HG03045 (cell line): ENCODE measurements around the gene SLC31A2.
"Not testable (repeated sequence)": the region's sequence is repeated elsewhere in the genome, so short reads cannot be mapped to it uniquely, and the experiment has no call there.

Experiments
- ATAC-seq: cut with Tn5 transposase; IDR thresholded peaks from one replicate; pipeline ENCODE4 v1.9.1; 2021; ENCODE audit warnings: mild to moderate bottlenecking, moderate library complexity; ENCODE audit not compliant: unreplicated experiment

Gene SLC31A2

DNA sequence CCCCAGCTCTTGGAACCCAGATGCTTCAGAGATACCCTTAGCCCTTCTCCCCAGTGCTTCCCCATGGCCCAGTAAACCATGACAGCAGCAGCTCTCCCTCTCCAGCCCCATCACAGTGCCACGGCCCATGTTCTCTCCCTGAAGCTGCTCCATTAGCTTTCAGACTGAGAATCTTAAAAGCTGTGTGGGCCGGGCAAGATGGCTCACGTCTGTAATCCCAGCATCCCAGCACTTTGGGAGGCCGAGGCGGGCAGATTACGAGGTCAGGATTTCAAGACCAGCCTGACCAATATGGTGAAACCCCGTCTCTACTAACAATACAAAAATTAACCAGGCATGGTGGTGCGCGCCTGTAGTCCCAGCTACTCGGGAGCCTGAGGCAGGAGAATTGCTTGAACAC, 1.2 kb upstream of the SLC31A2 start:
- not testable (repeated sequence) for ATAC-seq

DNA sequence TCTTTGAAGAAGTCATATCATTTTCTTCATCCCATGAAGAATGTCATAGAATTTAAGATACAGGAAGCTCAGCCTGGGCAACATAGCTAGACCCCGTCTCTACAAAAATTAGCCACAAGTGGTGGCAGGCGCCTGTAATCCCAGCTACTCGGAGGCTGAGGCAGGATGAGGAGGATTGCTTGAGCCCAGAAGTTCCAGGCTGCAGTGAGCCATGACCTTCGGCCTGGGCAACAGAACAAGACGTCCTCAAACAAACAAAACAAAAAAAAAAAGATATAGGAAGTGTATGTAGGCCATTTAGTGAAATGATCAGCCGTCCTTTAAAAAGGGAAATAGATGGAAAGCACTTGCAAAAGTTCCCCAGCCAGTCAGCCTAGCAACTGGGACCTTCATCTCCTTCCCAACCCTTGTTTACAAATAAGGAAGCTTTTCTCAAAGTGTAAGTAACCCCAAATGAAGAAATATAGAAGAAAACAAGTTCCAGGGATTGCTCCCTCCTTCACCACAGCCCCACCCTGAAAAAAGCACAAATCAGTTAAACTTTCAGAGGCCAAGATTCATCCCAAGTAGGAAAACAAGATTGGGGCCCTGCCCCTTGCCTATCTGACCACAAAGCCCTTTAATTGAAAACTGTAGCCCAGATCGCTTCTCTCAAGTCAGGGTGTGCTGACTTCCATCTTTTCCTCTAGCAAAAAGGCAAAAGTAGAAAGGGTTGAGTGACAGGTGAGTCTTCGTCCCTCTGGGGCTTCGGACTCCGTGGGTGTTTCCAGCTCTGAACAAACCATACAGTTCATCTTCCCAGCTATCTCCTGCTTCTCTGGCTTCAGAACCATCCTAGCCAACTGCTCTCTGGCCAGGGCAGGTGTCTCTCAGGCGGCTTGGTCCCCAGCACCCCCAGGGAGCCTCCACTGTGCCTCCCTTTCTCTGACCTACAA, 1.2 kb downstream of the SLC31A2 start:
- ATAC-seq = no peak

DNA sequence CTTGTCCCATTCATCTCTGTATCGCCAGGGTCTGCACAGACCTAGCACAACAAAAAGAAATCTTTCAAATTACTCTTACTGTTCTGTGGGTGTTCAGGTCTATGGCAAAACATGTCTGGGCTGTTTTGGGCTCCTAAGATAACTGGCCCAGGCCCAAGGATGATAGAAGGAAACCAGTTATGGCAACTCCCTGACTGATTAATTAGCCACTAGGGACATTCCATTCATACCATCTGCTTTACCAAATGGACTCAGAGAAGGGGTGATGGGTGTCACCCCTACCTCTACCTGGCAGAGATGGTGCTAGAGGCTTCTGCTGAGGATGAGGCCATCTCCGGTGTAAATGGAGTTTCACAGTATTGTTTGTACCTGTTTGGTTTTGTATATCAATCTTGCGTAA, 1.9 kb downstream of the SLC31A2 start:
- no peak for ATAC-seq

DNA sequence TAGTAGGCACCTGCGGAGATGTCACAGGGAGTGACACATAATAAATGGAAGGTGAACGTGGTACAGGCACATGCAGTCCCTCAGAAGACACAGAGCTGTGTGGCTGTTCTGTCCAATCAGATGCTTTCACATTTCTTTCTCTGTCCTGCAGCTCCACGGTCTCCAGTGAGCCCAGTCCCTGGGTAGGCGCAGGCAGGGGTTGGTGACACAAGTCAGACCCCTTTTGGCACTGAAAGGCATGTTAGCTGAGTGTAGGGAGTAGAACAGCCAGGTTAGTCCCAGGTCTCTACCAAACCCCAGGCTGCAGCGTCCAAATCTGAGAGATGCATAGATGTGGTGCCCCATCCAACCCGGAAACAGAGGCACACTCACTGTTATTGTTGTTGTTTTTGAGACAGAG, 2.8 kb downstream of the SLC31A2 start:
- no peak for ATAC-seq

DNA sequence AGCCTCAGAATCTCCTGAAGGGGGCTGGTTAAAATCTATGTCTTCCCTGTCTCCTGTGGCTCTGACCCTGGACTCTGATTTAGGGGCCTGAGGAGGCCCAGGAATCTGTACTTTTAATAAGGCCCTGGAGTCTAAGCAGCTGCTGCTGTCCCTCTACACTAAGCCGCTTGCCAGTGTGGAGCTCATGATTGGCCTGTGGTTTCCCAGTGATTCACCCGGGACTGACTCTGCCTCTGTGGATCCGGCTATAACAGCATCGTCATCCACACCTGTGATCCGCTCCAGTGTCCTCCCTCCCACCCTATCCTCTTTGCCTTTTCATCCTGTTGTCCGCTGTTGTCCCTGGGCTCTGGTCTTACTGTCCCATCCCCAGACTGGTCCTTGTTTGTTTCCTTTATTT, 3.7 kb downstream of the SLC31A2 start:
- no peak for ATAC-seq

DNA sequence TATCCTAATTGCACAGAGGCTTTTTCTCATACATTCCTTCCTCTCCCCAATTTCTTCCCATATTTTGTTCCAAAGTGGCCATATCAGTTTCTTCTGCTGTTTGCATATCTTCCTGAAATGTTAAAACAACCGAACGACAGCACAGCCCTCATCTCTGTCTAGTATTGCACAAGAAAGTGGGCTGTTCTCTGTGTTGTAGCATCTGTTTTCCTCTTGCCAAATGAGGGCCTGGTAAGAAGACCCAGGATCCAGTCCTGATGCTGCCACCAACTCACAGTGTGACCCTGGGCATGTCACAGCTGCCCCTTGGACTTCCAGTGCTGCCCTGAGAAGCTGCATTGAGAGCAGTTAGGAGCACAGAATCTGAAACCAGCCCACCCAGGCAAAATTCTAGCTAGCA, 4.1 kb downstream of the SLC31A2 start:
- no peak for ATAC-seq

DNA sequence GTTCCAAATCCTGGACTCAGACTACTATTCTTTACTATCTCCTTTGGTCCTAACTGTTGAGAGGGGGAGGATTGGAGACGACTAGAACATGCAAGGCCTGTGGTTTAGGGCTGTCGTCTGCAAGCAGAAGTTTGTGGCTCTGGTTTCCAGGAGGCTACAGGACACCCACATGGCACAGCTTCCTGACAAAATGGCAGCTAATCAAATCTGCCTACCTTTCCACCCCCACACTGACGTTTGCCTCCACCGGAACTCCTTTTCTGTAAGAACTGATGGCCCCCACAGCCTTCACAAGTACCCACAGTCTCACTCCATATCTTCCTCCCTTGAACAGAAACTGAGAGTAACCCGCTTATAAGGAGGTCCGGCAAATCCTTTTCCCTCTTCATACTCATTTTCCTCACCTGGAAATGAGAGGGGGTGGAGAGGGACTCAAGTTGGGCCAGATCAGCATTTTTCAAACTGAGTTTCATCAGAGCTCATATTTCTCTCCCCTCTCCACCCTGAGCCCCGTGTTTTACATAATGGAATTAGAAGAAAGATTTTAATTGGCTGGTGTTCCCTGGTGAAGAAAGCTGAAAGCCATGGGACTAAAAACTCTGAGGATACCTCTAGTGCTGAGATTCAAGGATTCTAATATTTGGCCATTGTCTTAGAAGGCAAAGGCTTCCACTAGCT, 5.2 kb downstream of the SLC31A2 start:
- ATAC-seq = no peak

DNA sequence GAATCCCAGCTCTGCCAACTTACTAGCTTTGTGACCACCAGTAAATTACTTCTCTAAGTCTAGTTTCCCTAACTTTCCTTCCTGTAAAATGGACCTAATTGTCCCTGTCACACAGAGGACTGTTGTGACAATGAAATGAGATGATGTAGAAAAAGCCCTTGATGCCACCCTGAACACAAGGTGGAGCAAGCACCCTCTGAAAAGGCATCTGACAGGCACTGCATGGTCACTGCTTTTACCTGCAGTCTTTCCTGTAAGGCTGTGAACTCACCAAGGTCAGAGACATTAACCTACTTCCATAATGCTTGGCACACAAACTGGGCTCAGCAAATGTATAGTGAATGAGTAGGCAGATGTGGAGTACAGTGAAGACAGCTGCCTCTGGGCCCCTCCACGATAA, 6.1 kb downstream of the SLC31A2 start:
- ATAC-seq = no peak

DNA sequence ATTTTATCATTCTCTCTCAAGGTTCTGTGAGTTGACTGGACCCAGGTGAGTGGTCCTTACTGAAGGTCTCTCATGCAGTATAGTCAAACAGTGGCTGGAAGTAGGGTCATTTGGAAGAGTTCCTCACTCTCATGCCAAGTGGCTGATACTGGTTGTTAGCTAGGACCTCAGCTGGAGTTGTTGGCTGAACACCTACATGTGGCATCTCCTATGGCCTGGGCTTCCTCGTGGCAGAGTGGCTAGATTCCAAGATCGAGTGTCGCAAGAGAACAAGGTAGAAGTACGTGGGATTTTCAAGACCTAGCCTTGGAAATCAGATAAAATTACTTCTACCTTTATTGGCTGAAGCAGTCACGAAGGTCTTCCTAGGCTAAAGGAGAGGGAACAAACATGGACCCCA, 7.6 kb downstream of the SLC31A2 start:
- ATAC-seq = no peak

DNA sequence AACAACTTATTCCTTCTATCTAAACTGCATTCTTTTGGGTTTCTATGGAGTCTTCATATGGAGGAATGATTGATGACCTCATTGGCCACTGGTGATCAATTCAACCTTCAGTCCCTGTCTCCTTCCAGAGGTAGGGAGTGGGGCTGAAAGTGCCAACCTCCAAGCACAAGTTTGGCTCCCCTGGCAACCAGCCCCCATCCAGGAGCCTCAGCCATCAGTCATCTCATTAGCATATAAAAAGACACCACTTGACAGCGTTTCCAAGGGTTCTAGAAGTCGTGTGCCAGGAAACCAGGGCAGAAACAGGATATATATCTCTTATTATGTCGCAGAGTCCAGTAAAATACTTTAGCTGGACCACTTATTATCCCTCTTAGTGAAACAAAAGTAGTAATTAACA, 9.8 kb downstream of the SLC31A2 start:
- no peak for ATAC-seq

DNA sequence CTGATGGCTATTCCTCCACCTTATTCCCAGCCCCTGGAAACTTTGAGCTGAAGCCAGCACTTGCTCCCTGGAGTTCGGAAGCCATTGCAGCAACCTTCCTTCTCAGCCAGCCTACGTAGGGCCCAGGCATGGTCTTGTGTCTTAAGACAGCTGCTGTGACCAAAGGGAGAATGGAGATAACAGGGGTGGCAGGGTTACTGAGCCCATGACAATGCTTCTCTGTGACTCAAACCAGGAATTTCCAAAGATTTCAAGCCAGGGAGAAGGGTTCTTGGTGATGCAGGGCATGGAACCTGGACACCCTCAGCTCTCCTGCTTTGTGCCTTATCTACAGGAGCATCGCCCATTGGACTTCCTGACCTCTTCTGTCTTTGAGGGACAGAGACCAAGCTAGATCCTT, 12.2 kb downstream of the SLC31A2 start:
- ATAC-seq = no peak

DNA sequence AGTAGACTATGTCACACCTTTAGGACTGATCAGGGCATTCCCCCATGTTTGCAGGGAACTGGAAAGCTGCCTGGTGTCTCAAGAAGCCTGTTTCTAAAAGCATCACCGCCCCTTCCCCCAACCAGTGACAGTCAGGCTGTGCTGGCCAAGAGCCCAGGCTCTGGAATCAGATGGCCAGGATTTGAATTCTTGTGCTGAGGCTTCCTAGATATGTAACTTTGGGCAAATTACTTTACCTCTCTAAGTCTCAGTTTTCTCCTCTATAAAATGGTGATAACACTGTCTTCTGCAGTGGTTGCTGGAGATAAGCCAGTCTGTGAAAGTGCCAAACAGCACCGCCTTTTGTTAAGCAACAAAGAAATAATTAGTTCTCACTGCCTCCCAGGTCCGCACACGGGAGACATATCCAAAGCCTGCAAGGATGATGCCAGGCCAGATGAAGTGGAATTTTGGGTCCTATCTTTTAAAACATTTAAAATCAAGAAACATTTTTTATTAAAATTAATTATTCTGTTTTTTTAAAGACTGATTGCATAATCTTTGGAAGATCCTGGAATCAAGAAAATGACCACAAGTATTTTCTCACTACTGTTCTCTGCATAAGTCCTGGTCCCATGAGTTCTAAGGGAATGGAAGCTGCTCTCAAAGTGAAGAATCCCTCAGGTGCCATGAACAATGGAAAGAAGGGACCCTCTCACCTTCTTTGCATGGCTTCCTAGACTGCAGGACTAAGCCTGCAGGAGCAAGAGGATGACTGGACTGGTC, 13.9 kb downstream of the SLC31A2 start:
- no peak for ATAC-seq

DNA sequence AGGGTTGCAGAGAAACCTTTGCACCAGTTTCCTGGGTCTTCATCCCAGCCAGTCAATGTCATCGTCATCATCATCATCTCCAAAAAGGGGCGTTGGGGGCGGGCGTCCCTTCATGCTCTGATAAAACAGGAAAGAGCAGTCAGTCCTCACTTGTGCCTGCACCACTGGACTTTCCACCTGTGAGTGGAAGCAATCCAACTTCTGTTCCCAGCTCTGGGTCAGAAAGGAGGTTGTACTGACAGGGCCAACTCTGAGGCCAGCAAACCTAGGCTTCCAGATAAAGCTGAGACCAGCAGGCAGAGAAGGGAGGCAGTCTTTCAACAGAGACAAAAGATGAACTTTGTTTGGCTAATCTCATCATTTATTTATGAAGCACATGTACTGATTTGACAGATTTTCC, 15.2 kb downstream of the SLC31A2 start:
- no peak for ATAC-seq

DNA sequence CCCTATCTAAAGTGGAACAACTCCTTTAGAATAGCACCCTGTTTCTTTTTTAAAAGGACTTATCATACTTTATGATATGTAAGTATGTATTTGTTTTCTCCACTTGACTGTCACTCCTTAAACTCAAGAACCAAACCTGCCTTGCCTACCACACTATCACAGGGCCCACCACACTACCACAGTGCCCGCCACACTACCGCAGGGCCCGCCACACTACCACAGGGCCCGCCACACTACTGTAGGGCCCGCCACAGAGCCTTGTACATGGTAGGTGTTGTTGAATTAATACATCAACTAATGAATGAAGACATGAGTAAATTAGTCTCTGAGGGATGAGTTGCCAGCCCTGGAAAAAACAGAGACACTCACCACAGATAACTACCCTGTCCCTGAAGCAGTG, 18.0 kb downstream of the SLC31A2 start:
- ATAC-seq = no peak

DNA sequence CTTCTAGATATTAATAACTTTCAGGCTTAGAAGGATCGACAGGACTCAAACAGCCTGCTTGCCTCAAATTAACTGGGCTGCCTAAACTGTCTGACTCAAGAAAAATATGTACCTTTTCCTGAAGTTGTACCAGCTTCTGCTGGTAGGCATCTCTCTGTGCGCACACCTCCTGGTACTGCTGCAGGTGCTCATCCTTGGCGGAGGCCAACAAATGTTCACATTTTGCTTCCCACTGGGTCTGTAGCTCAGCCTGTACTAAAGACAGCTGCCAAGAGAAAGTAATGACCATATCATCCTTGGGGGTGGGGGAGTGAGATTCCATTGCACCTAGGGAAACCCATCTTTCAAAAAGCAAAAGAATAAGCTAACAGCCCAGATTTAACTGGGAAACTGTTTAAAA, 22.5 kb downstream of the SLC31A2 start:
- ATAC-seq = no peak

DNA sequence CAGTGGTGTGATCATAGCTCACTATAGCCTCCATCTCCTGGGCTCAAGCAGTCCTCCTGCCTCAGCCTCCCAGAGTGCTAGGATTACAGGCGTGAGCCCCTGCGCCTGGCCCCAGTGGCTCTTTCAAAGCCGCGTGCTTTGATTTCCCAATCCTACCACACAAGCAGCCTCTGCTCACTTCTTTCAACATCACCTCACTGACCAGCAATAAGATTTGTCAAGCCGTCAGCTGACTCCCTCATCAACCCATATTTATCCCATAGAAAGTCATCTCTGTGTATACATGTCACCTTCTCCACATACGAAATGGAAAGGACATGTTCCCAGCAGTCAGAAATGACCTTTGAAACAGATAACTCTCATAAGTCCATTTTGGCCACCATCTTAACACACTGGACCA, 26.0 kb downstream of the SLC31A2 start:
- no peak for ATAC-seq

DNA sequence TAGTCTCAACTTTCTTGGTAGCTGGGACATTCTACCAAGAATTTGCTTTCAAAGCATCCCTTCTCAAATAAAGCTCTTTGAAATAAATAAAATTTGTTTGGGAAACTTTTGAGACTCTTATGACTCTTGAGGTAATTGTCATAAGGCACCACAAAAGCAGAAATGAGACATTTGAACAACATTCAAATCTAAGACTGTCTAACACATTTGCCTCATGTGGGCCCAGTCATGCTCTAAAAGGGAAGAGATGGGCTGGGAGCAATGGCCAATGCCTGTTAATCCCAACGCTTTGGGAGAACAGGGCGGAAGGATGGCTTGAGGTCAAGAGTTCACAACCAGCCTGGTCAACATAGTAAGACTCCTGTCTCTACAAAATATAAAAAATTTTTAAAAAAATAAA, 26.4 kb downstream of the SLC31A2 start:
- no peak for ATAC-seq

DNA sequence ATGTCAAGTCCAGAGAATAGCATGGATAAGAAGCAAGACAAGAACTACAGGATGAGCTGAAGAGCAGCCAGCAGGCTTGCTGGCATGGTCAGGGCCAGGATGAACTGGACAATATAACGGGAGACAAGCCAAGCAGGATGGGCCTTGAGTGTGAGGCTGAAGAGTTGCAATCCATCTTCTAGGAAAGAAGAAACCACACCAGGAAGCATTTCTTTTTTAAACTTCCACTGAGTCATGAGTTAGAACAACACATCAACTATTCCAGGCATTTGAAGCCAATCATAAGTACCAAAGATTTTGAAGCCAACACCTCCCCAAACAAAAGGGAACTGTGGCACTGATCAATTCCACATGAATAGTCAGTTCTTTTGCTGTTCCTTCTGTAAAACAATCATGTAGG, 27.3 kb downstream of the SLC31A2 start:
- ATAC-seq = no peak

DNA sequence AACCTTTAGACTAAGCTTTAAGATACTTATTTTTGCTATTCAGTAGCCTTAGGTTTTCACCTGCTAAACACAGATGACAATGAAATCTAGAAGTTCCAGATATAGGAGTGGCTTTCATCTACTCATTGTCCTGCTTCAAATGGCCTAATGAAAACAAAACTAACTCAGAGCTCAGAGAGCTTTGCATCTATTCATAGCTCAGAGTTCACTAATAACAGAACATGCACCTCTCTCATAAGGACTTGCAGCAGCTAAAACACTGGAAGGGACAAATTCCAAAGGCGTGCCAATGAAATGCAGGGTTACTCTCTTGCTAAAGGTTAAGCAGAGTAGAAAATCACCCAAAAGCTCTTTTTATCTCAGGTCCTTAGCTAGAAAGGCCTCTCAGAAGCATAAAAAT, 29.0 kb downstream of the SLC31A2 start:
- peak; percentile 71 for ATAC-seq

DNA sequence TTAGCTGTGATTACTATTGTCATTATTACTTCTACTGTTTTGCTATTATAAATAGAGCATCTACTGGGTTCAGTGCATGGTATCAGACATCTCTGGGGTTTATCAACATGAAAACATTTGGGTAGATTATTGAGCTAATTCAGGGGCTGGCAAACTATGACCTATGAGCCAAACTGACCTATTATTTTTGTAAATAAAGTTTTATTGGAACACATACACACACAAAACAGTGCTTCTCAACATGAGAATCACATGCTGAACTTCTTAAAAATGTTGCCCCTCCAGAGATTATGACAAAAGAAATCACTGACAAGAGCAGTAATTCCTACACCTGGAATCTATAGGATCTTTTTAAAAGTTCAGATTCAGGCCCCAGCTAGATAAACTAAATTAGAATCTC, 30.4 kb downstream of the SLC31A2 start:
- ATAC-seq = no peak

DNA sequence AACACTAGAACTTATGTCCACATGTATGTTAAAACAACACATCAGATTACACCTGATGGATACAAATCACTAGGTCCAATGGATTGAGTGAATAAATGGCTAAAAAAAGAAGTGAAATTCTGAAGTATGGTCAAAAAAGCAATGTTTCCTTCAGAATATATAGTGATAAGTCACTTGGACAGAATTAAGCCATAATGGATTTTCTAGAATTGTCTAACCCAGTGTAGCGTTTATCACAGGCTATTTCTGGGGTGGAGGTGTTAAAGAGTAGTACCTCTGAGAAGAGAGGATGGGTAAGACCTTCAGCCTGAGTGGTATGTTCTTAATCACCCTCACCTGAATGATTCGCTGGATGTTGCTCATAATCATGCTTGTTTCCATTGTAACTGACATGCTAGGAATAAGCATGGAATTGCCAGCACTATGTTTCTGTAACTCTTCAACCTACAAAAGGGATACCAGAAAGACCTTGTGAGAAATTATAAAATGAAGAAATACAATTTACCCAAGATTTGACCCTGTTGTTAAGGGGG, 33.2 kb downstream of the SLC31A2 start:
- no peak for ATAC-seq
